ENCODE measurements around the gene MCM5. TPM values are rescaled to one million over a fixed set of nuclear protein-coding genes. Genes with fewer than 3 reads are reported as not detected.
"Not testable (repeated sequence)": the region's sequence is repeated elsewhere in the genome, so short reads cannot be mapped to it uniquely, and the experiment has no call there.

MCM5 gene
- total RNA-seq, 1 experiment from 2014 or later: 194 TPM

GRCh38 chr22:35363566-35364086, 36.3 kb upstream of the MCM5 start:
- ATAC-seq (no peak), DNase-seq (ENCODE audit: low read depth, low spot score) (no peak)
- Histone ChIP-seq H2AFZ (ENCODE audit: low read depth, low read length, poor library complexity, severe bottlenecking) (no peak overlapping the region), H3K79me2 (ENCODE audit: insufficient read depth, low read length) (no peaks in the 10 kb centered on the region), H3K9me2 (ENCODE audit: insufficient read depth) (no peaks in the 10 kb centered on the region), H3K4me3 (replicated peaks in 1 of 2; ENCODE audit: low read depth in 1 of 2, low read length in 2 of 2) (no peak overlapping the region), H3K4me1 (ENCODE audit: control insufficient read depth in 1 of 2, insufficient read depth in 2 of 2, low read length in 2 of 2) (peaks cover 31 to 41% of the 10 kb centered on the region in 2 experiments), H3K4me2 (ENCODE audit: low read length) (no peak overlapping the region), H4K20me1 (ENCODE audit: insufficient read depth) (no peaks in the 10 kb centered on the region), H3K36me3 (ENCODE audit: control insufficient read depth in 1 of 2, insufficient read depth in 2 of 2, low read length in 2 of 2) (no peaks in the 10 kb centered on the region), H3K9me3 (ENCODE audit: control insufficient read depth in 1 of 2, insufficient read depth in 1 of 2, low read depth in 1 of 2, low read length in 2 of 2) (no peaks in the 10 kb centered on the region), H3K27ac (ENCODE audit: low read depth, low read length) (no peak overlapping the region), H3K27me3 (ENCODE audit: insufficient read depth, low read length) (no peaks in the 10 kb centered on the region), H3K9ac (ENCODE audit: low read length) (no peak overlapping the region)
- intact Hi-C loops (cut with micrococcal nuclease): no loop called here
- TF ChIP-seq RAD21 (IDR thresholded peaks at IDR 0.05; ENCODE audit: low read depth): no peak
- TF ChIP-seq EZH2 (IDR thresholded peaks at IDR 0.05): no peak
- no peak for TF ChIP-seq ZFX (IDR thresholded peaks at IDR 0.05)
- TF ChIP-seq ELF1 (IDR thresholded peaks at IDR 0.05; ENCODE audit: borderline replicate concordance, low read depth): no peak
- no peak for TF ChIP-seq CEBPB (IDR thresholded peaks at IDR 0.05; ENCODE audit: low read depth)
- TF ChIP-seq EZH2phosphoT487 (IDR thresholded peaks at IDR 0.05; ENCODE audit: borderline replicate concordance): no peak
- no peak for TF ChIP-seq SIN3A (IDR thresholded peaks at IDR 0.05; ENCODE audit: low read depth)
- TF ChIP-seq REST (IDR thresholded peaks at IDR 0.05; ENCODE audit: low read depth): no peak
- no peak for TF ChIP-seq TCF7L2 (IDR thresholded peaks at IDR 0.05; ENCODE audit: borderline replicate concordance, extremely low read depth, insufficient read depth, insufficient read length)
- TF ChIP-seq JUND (IDR thresholded peaks at IDR 0.05): no peak
- TF ChIP-seq YY1 (IDR thresholded peaks at IDR 0.05; ENCODE audit: extremely low read depth, insufficient replicate concordance, low read depth, low read length): no peak
- no peak for TF ChIP-seq ZNF274 (IDR thresholded peaks at IDR 0.05; ENCODE audit: low read depth, low read length)
- RAD21 ChIA-PET (ENCODE audit: low non-redundant PET in 1 of 2, low total read pairs in 2 of 2, uncharacterized antibody in 2 of 2, unreplicated experiment in 2 of 2): no interaction called here
- POLR2A ChIA-PET: no interaction called here
- BruUV-seq (replicated peaks): no TSS peak
- CTCF ChIA-PET: no interaction called here

GRCh38 chr22:35364230-35364629, 35.7 kb upstream of the MCM5 start:
- H3K36me3 ChIP-seq (ENCODE audit: control insufficient read depth in 1 of 2, insufficient read depth in 2 of 2, low read length in 2 of 2); DNase-seq (ENCODE audit: low read depth, low spot score); H3K27ac ChIP-seq (ENCODE audit: low read depth, low read length); H3K4me3 ChIP-seq (replicated peaks in 1 of 2; ENCODE audit: low read depth in 1 of 2, low read length in 2 of 2); H3K27me3 ChIP-seq (ENCODE audit: insufficient read depth, low read length); CTCF ChIA-PET; H2AFZ ChIP-seq (ENCODE audit: low read depth, low read length, poor library complexity, severe bottlenecking); H3K9me2 ChIP-seq (ENCODE audit: insufficient read depth); H3K9me3 ChIP-seq (ENCODE audit: control insufficient read depth in 1 of 2, insufficient read depth in 1 of 2, low read depth in 1 of 2, low read length in 2 of 2); RAD21 ChIA-PET (ENCODE audit: low non-redundant PET in 1 of 2, low total read pairs in 2 of 2, uncharacterized antibody in 2 of 2, unreplicated experiment in 2 of 2); H4K20me1 ChIP-seq (ENCODE audit: insufficient read depth); POLR2A ChIA-PET; intact Hi-C loops (cut with micrococcal nuclease); H3K4me2 ChIP-seq (ENCODE audit: low read length); BruUV-seq (replicated peaks); ATAC-seq; H3K79me2 ChIP-seq (ENCODE audit: insufficient read depth, low read length); H3K9ac ChIP-seq (ENCODE audit: low read length): not testable (repeated sequence)
- peaks cover 36 to 45% of the 10 kb centered on the region in 2 experiments for H3K4me1 ChIP-seq (ENCODE audit: control insufficient read depth in 1 of 2, insufficient read depth in 2 of 2, low read length in 2 of 2)

Data from HCT116 (cell line).